Sciatic nerve (tissue), 2 donors: ENCODE measurements around the gene NR5A1. TPM values are rescaled to one million over a fixed set of nuclear protein-coding genes. Genes with fewer than 3 reads are reported as not detected.

Experiments
- ATAC-seq: fragments of 200-7000 bp; cut with Tn5 transposase; one replicate; pipeline ENCODE4 v1.9.1; 2020; ENCODE audit warnings: mild to moderate bottlenecking, moderate library complexity
- DNase-seq: peaks from one replicate; pipeline ENCODE4 v3.0.0-alpha.2; 2020; ENCODE audit warnings: low spot score
- intact Hi-C: fragments of 100-400 bp; cut with DNase I; formaldehyde crosslinking; loops from one replicate; pipeline ENCODE4 v1.14.2; 2022
- total RNA-seq: library from RNA; stranded (reverse); fragmentation: NEBNext Ultra II Directional; extraction: Animal tissue kit (Norgen Biotek cat#: 25700); gene quantifications from one replicate; pipeline ENCODE4 v1.2.1, GENCODE V29; 2021
- donor health status: DM: no; HTN: no; CAD: no.
- donor health status: DM: no; HTN: no; CAD: no.

The NR5A1 gene
- total RNA-seq, 1 donor from 2014 or later, result not detected

- intact Hi-C loops, result no loop called here
- DNase-seq, result no peak
- ATAC-seq, result no peak
Measured at GRCh38 chr9:124453586-124454191, 53.5 kb downstream of the NR5A1 start.

GRCh38 chr9:124452841-124453585 is 54.2 kb downstream of the NR5A1 start:
- ATAC-seq (no peak), DNase-seq (no peak)
- intact Hi-C loops, result no loop called here

DNA sequence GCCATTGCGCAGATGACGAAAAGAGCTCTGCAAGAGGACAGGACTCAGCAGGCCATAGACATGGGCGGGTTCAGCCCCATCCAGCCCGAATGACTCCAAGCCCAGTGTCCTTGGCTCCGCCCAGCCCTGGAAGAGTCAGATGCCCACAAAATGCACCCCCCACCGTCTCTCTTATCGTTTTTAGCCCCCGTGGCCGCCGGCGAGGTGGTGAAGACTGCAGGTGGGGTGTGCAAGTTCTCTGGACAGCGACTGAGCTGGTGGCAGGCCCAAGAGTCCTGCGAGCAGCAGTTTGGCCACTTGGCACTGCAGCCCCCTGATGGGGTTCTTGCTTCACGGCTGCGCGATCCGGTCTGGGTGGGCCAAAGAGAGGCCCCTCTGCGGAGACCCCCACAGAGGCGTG is 54.9 kb downstream of the NR5A1 start:
- ATAC-seq (no peak), DNase-seq (no peak)

GRCh38 chr9:124450931-124451661 is 56.1 kb downstream of the NR5A1 start:
- no peak for DNase-seq
- intact Hi-C loops, result no loop called here
- no peak for ATAC-seq

More for the DNA sequence above, 54.9 kb downstream of the NR5A1 start:
- intact Hi-C loops, result no loop called here

- DNase-seq (no peak), ATAC-seq (no peak)
- intact Hi-C loops, result no loop called here
Measured at GRCh38 chr9:124450241-124450924, 56.8 kb downstream of the NR5A1 start, which contains the start of gene ADGRD2. Gene ADGRD2, plus strand, starts transcription at chr9:124450451. Its CDS starts 1,216 bp downstream, at chr9:124451667.

- DNase-seq, result no peak
- ATAC-seq, result no peak
- intact Hi-C loops, result no loop called here
Measured at GRCh38 chr9:124449381-124450151, 57.6 kb downstream of the NR5A1 start.

GRCh38 chr9:124448019-124448418 is 59.2 kb downstream of the NR5A1 start:
- ATAC-seq, result peak; percentile 67
- intact Hi-C loops, result no loop called here

DNA sequence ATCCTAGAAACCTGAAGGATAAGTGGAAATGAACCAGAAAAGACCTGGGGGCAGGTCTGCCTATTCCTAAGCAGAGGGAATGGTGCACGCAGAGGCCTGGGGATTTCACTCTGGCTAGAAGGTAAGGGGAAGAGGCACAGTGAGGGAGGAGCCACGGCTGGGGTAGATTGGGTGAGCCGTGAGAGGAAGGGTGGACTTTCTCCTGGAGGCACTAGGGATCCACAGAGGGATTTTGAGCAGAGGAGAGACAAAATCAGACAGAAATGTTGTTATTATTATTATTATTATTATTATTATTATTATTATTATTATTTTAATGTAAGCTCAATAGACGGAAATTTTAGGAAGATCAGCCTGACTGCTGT is 59.9 kb downstream of the NR5A1 start:
- intact Hi-C loops, result no loop called here
- DNase-seq, result no peak
- no peak for ATAC-seq

More at GRCh38 chr9:124448019-124448418, 59.2 kb downstream of the NR5A1 start:
- no peak for DNase-seq

DNA sequence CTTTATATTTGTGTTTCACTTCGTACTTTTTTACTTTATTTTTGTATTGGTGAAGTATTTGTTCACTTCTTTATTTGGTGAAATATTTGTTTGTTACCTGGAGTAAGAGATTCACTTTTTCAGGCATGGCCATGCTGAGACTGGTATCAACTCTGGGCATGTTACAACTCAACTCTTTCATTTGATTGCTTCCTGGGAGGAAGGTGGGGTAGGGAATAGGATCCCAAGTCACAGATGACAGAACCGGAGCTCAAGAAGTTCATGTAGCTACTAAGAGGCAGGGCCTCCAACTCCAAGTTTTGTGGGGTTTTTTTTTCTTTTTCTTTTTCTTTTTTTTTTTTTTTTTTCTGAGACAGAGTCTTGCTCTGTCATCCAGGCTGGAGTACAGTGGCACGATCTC is 63.0 kb downstream of the NR5A1 start:
- intact Hi-C loops, result no loop called here
- no peak for ATAC-seq

DNA sequence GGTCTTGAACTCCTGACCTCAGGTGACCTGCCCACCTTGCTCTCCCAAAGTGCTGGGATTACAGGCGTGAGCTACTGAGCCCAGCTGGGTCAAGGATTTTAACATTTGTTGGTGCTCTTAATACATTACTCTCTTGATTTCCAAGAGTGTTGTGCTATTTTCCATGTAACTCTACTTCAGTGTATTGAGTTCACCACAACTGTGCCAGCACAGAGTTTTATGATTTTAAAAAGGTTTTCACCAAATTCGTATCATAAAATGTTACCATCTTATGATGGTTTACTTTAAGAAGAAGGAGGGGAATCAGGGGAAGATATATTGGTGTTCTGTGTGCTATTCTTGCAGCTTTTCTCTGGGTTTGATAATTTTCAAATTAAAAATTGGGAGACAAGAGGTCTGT is 63.6 kb downstream of the NR5A1 start:
- no peak for ATAC-seq

More for the DNA sequence above, 63.0 kb downstream of the NR5A1 start:
- DNase-seq, result no peak

GRCh38 chr9:124442826-124443225 is 64.4 kb downstream of the NR5A1 start:
- DNase-seq (no peak), ATAC-seq (no peak)
- intact Hi-C loops, result no loop called here

More for the DNA sequence above, 63.6 kb downstream of the NR5A1 start:
- intact Hi-C loops, result no loop called here
- DNase-seq, result no peak

DNA sequence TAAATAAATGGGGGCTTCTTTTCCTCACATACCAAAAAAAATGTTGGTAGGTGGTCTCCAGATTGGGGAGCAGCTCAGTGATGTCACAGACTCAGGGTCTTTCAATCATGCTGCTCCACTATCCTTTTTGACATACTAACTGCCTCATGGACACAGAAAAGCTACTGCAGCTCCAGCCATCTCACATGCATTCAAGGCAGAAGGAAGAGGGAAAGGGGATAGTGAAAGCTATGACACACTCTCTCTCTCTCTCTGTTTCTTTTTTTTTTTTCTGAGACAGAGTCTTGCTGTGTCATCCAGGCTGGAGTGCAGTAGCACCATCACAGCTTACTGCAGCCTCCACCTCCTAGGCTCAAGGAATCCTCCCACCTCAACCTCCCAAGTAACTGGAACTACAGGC is 64.8 kb downstream of the NR5A1 start:
- ATAC-seq (no peak), DNase-seq (no peak)
- intact Hi-C loops, result no loop called here

- ATAC-seq, result no peak
- DNase-seq, result no peak
Measured at GRCh38 chr9:124441291-124441690, 65.9 kb downstream of the NR5A1 start.

GRCh38 chr9:124440786-124441185 is 66.4 kb downstream of the NR5A1 start:
- DNase-seq (peak; percentile 33), ATAC-seq (no peak)
- intact Hi-C loops, result no loop called here

More at GRCh38 chr9:124441291-124441690, 65.9 kb downstream of the NR5A1 start:
- intact Hi-C loops, result no loop called here

DNA sequence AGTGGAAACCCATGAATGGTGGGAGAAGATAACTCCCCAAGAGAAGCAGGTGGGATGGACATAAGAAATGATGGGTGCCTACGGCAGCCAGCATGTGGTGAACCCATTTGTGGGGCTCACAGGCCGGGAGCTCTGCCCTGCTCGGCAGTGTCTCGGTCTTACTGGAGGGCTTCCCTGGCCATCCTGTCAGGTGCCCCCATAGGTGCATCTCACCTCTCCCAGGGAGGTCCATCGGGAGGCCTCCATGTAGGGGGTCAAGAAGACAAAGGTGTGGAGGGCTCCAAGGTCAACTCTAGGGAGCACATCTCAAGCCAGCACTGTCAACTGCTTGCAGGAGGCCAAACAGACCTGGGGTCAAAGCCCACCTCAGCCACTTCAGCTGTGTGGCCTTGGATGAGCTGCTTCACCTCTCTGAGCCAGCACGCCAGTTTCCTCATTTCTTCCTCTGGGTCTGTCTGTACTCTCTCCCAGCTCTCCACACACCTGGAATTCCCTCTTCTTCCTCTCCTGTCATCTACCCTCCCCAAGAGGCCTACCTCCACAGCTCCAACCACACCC is 67.4 kb downstream of the NR5A1 start:
- intact Hi-C loops, result no loop called here
- ATAC-seq (no peak), DNase-seq (peak; percentile 27)

DNA sequence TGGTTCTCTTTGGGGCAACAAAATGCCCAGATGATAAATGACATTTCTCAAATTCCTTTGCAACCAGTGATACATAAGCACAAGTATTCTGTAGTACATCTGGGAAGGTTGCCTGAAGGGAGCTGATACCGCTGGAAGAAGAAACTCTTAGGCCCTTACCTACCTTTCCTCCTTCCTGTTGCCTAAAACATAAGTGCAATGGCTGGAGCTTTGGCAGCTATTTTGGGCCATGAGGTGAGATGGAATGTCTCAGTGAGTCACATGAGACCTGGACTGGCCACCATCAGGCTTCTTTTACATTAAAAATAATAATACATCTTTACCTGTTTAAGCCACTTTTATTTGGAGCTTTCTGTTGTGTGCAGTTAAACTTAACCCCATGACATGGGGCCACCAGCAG is 68.1 kb downstream of the NR5A1 start:
- intact Hi-C loops, result no loop called here
- no peak for DNase-seq

DNA sequence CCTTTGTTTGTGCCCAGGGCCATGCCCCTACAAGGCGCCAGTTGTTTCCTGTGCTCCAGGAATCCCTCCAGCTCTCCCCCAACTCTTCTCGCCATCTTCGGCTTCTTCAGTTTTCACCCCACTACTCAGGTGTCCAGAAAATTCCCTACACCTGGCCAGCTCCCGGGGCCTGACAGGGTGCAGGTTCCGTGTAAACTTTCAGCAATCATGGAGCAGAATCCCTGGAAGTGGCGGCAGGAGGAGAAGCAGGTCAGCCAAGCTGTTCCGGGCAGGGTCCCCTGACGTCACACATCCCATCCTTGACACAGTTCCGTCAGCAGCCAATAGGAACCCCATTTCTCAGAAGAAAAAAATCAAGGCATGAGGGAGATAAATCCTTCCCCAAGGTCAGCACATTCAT is 69.1 kb downstream of the NR5A1 start:
- ATAC-seq, result no peak
- intact Hi-C loops, result no loop called here
- peak; percentile 22 for DNase-seq

More for the DNA sequence above, 68.1 kb downstream of the NR5A1 start:
- no peak for ATAC-seq

GRCh38 chr9:124437086-124437485 is 70.1 kb downstream of the NR5A1 start:
- ATAC-seq, result no peak
- DNase-seq, result no peak
- intact Hi-C loops, result no loop called here
